ENCODE measurements around the gene REXO4. TPM values are rescaled to one million over a fixed set of nuclear protein-coding genes. Genes with fewer than 3 reads are reported as not detected.

Gene REXO4
- total RNA-seq, 1 experiment from 2014 or later: 38.6 TPM

DNA sequence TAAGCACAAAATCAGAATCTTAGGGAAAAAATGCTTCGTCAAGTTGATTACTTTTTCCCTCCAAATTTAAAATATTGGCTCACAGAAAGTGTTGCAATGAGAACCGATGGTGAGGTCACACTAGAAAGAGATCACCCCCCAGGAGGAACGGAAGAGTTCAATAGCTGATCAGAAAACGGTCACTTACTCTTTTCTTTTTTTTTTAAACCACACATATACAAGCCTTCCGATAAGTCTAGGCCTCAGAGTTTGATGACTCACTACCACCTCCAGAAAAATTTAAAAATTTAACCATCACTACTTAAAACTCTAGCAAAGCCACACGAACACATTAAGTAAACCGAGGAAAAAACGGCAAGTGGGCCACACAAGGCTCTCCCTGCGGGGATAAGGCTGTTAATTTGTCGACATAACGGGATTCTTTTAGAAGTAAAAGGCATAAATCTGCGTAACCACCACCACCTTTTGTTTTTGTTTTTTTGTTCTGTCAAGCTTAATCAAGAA is 43.1 kb downstream of the REXO4 start:
- CTCF ChIA-PET: interaction anchor here (0.6 to 1.3 kb wide), 4 partner anchors 27 to 231 kb away, joined by 3 to 5 read pairs (median 4); partner anchors contain the start of genes MED22 and RPL7A
- Mint-ChIP-seq H3K36me3 (peaks cover 29% of the 10 kb centered on the region), H3K4me3 (peak overlapping the region; percentile 98), H3K27me3 (ENCODE audit: low read depth) (peaks cover 30% of the 10 kb centered on the region), H3K27ac (peak overlapping the region; percentile 96), H3K9me3 (peaks cover 4% of the 10 kb centered on the region), H3K4me1 (peaks cover 17% of the 10 kb centered on the region)
- DNase-seq (ENCODE audit: low spot score) (no peak), ATAC-seq (no peak)
- no peak for TF ChIP-seq HMGXB4 (CRISPR knock-in tag; IDR thresholded peaks at IDR 0.05)
- no peak for TF ChIP-seq SMAD3 (CRISPR knock-in tag; IDR thresholded peaks at IDR 0.05; ENCODE audit: borderline replicate concordance)
- TF ChIP-seq, protein P1, sequence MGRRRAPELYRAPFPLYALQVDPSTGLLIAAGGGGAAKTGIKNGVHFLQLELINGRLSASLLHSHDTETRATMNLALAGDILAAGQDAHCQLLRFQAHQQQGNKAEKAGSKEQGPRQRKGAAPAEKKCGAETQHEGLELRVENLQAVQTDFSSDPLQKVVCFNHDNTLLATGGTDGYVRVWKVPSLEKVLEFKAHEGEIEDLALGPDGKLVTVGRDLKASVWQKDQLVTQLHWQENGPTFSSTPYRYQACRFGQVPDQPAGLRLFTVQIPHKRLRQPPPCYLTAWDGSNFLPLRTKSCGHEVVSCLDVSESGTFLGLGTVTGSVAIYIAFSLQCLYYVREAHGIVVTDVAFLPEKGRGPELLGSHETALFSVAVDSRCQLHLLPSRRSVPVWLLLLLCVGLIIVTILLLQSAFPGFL (CRISPR knock-in tag; IDR thresholded peaks at IDR 0.05; ENCODE audit: borderline replicate concordance): no peak
- no peak for TF ChIP-seq JAZF1 (CRISPR knock-in tag; IDR thresholded peaks at IDR 0.05)
- no peak for TF ChIP-seq USF1 (CRISPR knock-in tag; IDR thresholded peaks at IDR 0.05)
- no peak for TF ChIP-seq CBFB (CRISPR knock-in tag; IDR thresholded peaks at IDR 0.05; ENCODE audit: low read depth)
- TF ChIP-seq ZNF416 (CRISPR knock-in tag; IDR thresholded peaks at IDR 0.05): no peak
- no peak for TF ChIP-seq NR2C2 (CRISPR knock-in tag; IDR thresholded peaks at IDR 0.05)
- TF ChIP-seq, protein P2, sequence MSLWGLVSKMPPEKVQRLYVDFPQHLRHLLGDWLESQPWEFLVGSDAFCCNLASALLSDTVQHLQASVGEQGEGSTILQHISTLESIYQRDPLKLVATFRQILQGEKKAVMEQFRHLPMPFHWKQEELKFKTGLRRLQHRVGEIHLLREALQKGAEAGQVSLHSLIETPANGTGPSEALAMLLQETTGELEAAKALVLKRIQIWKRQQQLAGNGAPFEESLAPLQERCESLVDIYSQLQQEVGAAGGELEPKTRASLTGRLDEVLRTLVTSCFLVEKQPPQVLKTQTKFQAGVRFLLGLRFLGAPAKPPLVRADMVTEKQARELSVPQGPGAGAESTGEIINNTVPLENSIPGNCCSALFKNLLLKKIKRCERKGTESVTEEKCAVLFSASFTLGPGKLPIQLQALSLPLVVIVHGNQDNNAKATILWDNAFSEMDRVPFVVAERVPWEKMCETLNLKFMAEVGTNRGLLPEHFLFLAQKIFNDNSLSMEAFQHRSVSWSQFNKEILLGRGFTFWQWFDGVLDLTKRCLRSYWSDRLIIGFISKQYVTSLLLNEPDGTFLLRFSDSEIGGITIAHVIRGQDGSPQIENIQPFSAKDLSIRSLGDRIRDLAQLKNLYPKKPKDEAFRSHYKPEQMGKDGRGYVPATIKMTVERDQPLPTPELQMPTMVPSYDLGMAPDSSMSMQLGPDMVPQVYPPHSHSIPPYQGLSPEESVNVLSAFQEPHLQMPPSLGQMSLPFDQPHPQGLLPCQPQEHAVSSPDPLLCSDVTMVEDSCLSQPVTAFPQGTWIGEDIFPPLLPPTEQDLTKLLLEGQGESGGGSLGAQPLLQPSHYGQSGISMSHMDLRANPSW (CRISPR knock-in tag; conservative IDR thresholded peaks at IDR 0.05; ENCODE audit: low read depth): no peak
- TF ChIP-seq, protein P3, sequence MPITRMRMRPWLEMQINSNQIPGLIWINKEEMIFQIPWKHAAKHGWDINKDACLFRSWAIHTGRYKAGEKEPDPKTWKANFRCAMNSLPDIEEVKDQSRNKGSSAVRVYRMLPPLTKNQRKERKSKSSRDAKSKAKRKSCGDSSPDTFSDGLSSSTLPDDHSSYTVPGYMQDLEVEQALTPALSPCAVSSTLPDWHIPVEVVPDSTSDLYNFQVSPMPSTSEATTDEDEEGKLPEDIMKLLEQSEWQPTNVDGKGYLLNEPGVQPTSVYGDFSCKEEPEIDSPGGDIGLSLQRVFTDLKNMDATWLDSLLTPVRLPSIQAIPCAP (CRISPR knock-in tag; IDR thresholded peaks at IDR 0.05): no peak
- TF ChIP-seq NR3C1 (CRISPR knock-in tag; conservative IDR thresholded peaks at IDR 0.05; ENCODE audit: low read depth): no peak
- TF ChIP-seq, protein P4, sequence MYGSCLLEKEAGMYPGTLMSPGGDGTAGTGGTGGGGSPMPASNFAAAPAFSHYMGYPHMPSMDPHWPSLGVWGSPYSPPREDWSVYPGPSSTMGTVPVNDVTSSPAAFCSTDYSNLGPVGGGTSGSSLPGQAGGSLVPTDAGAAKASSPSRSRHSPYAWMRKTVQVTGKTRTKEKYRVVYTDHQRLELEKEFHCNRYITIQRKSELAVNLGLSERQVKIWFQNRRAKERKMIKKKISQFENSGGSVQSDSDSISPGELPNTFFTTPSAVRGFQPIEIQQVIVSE (CRISPR knock-in tag; IDR thresholded peaks at IDR 0.05; ENCODE audit: borderline replicate concordance): no peak
- TF ChIP-seq RORB (CRISPR knock-in tag; IDR thresholded peaks at IDR 0.05): no peak
- no peak for TF ChIP-seq ZNF423 (CRISPR knock-in tag; IDR thresholded peaks at IDR 0.05)
- no peak for TF ChIP-seq RELA (CRISPR knock-in tag; IDR thresholded peaks at IDR 0.05; ENCODE audit: borderline replicate concordance)
- POLR2A ChIA-PET: interaction anchor here (1.0 kb wide), 1 partner anchor 27 kb away, joined by 3 read pairs; the partner anchor contains the start of genes MED22 and RPL7A

- peak; percentile 39; the same call in 1 of the 2 replicates for TF ChIP-seq ZNF232 (CRISPR knock-in tag; IDR thresholded peaks at IDR 0.05)
- no peak for TF ChIP-seq ATF1 (CRISPR knock-in tag; IDR thresholded peaks at IDR 0.05)
- TF ChIP-seq, protein P5, sequence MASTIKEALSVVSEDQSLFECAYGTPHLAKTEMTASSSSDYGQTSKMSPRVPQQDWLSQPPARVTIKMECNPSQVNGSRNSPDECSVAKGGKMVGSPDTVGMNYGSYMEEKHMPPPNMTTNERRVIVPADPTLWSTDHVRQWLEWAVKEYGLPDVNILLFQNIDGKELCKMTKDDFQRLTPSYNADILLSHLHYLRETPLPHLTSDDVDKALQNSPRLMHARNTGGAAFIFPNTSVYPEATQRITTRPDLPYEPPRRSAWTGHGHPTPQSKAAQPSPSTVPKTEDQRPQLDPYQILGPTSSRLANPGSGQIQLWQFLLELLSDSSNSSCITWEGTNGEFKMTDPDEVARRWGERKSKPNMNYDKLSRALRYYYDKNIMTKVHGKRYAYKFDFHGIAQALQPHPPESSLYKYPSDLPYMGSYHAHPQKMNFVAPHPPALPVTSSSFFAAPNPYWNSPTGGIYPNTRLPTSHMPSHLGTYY (CRISPR knock-in tag; IDR thresholded peaks at IDR 0.05): no peak
- Mint-ChIP-seq H3K4me3 (no peak overlapping the region), H3K9me3 (no peaks in the 10 kb centered on the region), H3K36me3 (peaks cover 36% of the 10 kb centered on the region), H3K27ac (peak overlapping the region; percentile 54; the same call in 1 of the 2 replicates), H3K27me3 (ENCODE audit: low read depth) (peaks cover 6% of the 10 kb centered on the region), H3K4me1 (peaks cover 13% of the 10 kb centered on the region)
- CTCF ChIA-PET: interaction anchor here (1.1 to 1.6 kb wide), 2 partner anchors 30 to 344 kb away, joined by 3 to 5 read pairs; no protein-coding TSS in a partner anchor
- DNase-seq (ENCODE audit: low spot score): no peak
- POLR2A ChIA-PET: no interaction called here
- no peak for ATAC-seq
Measured at GRCh38 chr9:133372144-133372543, 45.7 kb downstream of the REXO4 start.
